HepG2 (cell line): Measurements from ENCODE around the gene HOXA13. TPM values are rescaled to one million over a fixed set of nuclear protein-coding genes. Genes with fewer than 3 reads are reported as not detected.

ENCODE experiments used
- CENPT ChIP-seq: sonication (generic); formaldehyde crosslinking; IDR thresholded peaks from 2 replicates; pipeline ENCODE4 v1.8.0; 2022; ENCODE audit warnings: low read depth, mild to moderate bottlenecking, moderate library complexity, missing genetic modification reagents
- CREM ChIP-seq, 2 experiments: sonication (generic) in 1 of 2; formaldehyde crosslinking in 1 of 2; IDR thresholded peaks; 2 replicates each; pipeline versions ENCODE4 v1.4.0 to v1.6.1; 2016 to 2020; ENCODE audit warnings: antibody characterized with exemption in 1 of 2, mild to moderate bottlenecking in 1 of 2, missing genetic modification reagents in 1 of 2
- DRAP1 ChIP-seq: IDR thresholded peaks from 2 replicates; pipeline ENCODE4 v1.6.1; 2016; ENCODE audit warnings: missing genetic modification reagents, missing compliant biosample characterization
- HOXD1 ChIP-seq: sonication (generic); formaldehyde crosslinking; IDR thresholded peaks from 2 replicates; pipeline ENCODE4 v1.5.0; 2020; ENCODE audit warnings: missing genetic modification reagents
- KLF15 ChIP-seq: sonication (generic); formaldehyde crosslinking; IDR thresholded peaks from 2 replicates; pipeline ENCODE4 v1.8.1; 2023; ENCODE audit warnings: borderline replicate concordance, mild to moderate bottlenecking, inconsistent platforms, missing genetic modification reagents, mixed read lengths
- MAZ ChIP-seq, 2 experiments: sonication (generic) in 1 of 2; formaldehyde crosslinking in 1 of 2; IDR thresholded peaks; 2 replicates each; pipeline versions ENCODE4 v1.5.0 to v1.6.1; 2012 to 2020; ENCODE audit warnings: low read depth in 2 of 2, mild to moderate bottlenecking in 2 of 2, borderline replicate concordance in 1 of 2, improper control_type of control experiment in 1 of 2, low read length in 1 of 2, missing genetic modification reagents in 1 of 2, moderate library complexity in 1 of 2
- PRMT3 ChIP-seq: sonication (generic); formaldehyde crosslinking; IDR thresholded peaks from 2 replicates; pipeline ENCODE4 v1.8.1; 2022; ENCODE audit warnings: low read depth, mild to moderate bottlenecking, moderate library complexity, missing genetic modification reagents, borderline replicate concordance
- SKIL ChIP-seq: sonication (generic); formaldehyde crosslinking; IDR thresholded peaks from 2 replicates; pipeline ENCODE4 v1.8.0; 2022; ENCODE audit warnings: missing genetic modification reagents, mild to moderate bottlenecking, moderate library complexity, borderline replicate concordance
- SNAPC5 ChIP-seq: sonication (generic); formaldehyde crosslinking; IDR thresholded peaks from 2 replicates; pipeline ENCODE4 v1.8.1; 2023; ENCODE audit warnings: mild to moderate bottlenecking, missing genetic modification reagents, borderline replicate concordance
- TOPORS ChIP-seq: sonication (generic); formaldehyde crosslinking; IDR thresholded peaks from 2 replicates; pipeline ENCODE4 v1.8.0; 2023; ENCODE audit warnings: mild to moderate bottlenecking, missing genetic modification reagents
- ZNF10 ChIP-seq: sonication (generic); formaldehyde crosslinking; IDR thresholded peaks from 2 replicates; pipeline ENCODE4 v1.4.0; 2020; ENCODE audit warnings: mild to moderate bottlenecking, low read depth, missing genetic modification reagents, borderline replicate concordance
- ZNF318 ChIP-seq: sonication (generic); formaldehyde crosslinking; IDR thresholded peaks from 2 replicates; pipeline ENCODE4 v1.4.0; 2020; ENCODE audit warnings: mild to moderate bottlenecking, missing genetic modification reagents
- ZNF704 ChIP-seq: sonication (generic); formaldehyde crosslinking; IDR thresholded peaks from 2 replicates; pipeline ENCODE4 v1.8.1; 2023; ENCODE audit warnings: mild to moderate bottlenecking, inconsistent platforms, moderate library complexity, missing genetic modification reagents, borderline replicate concordance
- polyA plus RNA-seq, 8 experiments: library from polyadenylated mRNA; depleted of rRNA in 3 of 8; stranded (reverse) in 7 of 8; unstranded in 1 of 8; fragments of >200 nt; fragmentation: Illumina TruSeq in 4 of 8; extraction: Trizol in 4 of 8; gene quantifications; 2 replicates each; pipeline versions ENCODE4 v1.2.1 to v1.2.3, GENCODE V29; 2011 to 2016; ENCODE audit warnings: low read depth in 4 of 8, missing spikeins in 1 of 8, mixed read lengths in 1 of 8; ENCODE audit not compliant: insufficient read depth in 1 of 8
- total RNA-seq, 5 experiments: library from RNA; depleted of rRNA; stranded (reverse); fragments of >200 nt; fragmentation: Illumina TruSeq; extraction: Trizol; gene quantifications; 2 replicates each; pipeline ENCODE4 v1.2.3, GENCODE V29; 2016; ENCODE audit warnings: low read depth in 1 of 5

The HOXA13 gene
- total and polyA plus RNA-seq, 2 of the 13 experiments (the other 11 are each of a cell fraction or from before 2014, with no cell fraction given), result 0.01 to 0.04 TPM

GRCh38 chr7:27247452-27248426 lies 47.8 kb upstream of the HOXA13 start (continued):
- no peak for TF ChIP-seq ZNF318 (CRISPR knock-in tag)
- TF ChIP-seq HOXD1 (CRISPR knock-in tag), result no peak
- TF ChIP-seq ZNF10, result no peak
- no peak for TF ChIP-seq TOPORS
- no peak for TF ChIP-seq KLF15 (CRISPR knock-in tag)
- TF ChIP-seq CREM (IDR thresholded peaks at IDR 0.05), result no peak
- no peak for TF ChIP-seq CREM (CRISPR knock-in tag; IDR thresholded peaks at IDR 0.05)
- no peak for TF ChIP-seq MAZ (IDR thresholded peaks at IDR 0.05; ENCODE audit: borderline replicate concordance, low read depth, low read length)
- TF ChIP-seq MAZ (CRISPR knock-in tag; IDR thresholded peaks at IDR 0.05; ENCODE audit: low read depth), result no peak
- TF ChIP-seq CENPT (CRISPR knock-in tag), result no peak
- TF ChIP-seq DRAP1 (CRISPR knock-in tag), result no peak
- no peak for TF ChIP-seq SKIL (CRISPR knock-in tag)
- no peak for TF ChIP-seq ZNF704 (CRISPR knock-in tag)
- no peak for TF ChIP-seq SNAPC5 (CRISPR knock-in tag)
- no peak for TF ChIP-seq PRMT3 (CRISPR knock-in tag)
- TF ChIP-seq, all 625 proteins: peak for 0
